ENCODE results near the gene RNF5. TPM values are rescaled to one million over a fixed set of nuclear protein-coding genes. Genes with fewer than 3 reads are reported as not detected.

The RNF5 gene
- total and polyA plus RNA-seq, 10 of the 15 experiments (the other 5 are each of a cell fraction or from before 2014, with no cell fraction given) = 31.4 to 114 (median 62.8) TPM

- no peak for TF ChIP-seq BCLAF1 (IDR thresholded peaks at IDR 0.05)
- TF ChIP-seq HDAC2 (IDR thresholded peaks at IDR 0.05) = no peak
- no peak for TF ChIP-seq NR2C2 (IDR thresholded peaks at IDR 0.05; ENCODE audit: borderline replicate concordance, control insufficient read depth, insufficient read length, low read depth)
- no peak for TF ChIP-seq ZNF217 (IDR thresholded peaks at IDR 0.05)
- TF ChIP-seq CUX1 (IDR thresholded peaks at IDR 0.05; ENCODE audit: insufficient replicate concordance, low read depth, low read length) = no peak
- TF ChIP-seq GABPA (IDR thresholded peaks at IDR 0.05; ENCODE audit: low read depth) = no peak
- TF ChIP-seq EGR1 (IDR thresholded peaks at IDR 0.05; ENCODE audit: borderline replicate concordance in 1 of 2, low read depth in 2 of 2, low read length in 2 of 2) = no peak
- peak in 1 of 2 experiments; percentile 48; a peak in 1 of 4 replicates for TF ChIP-seq BHLHE40 (IDR thresholded peaks at IDR 0.05; ENCODE audit: borderline replicate concordance in 1 of 2, low read depth in 2 of 2, low read length in 1 of 2)
- TF ChIP-seq MYC (IDR thresholded peaks at IDR 0.05; ENCODE audit: insufficient read depth, insufficient read length, insufficient replicate concordance, low read length, severe bottlenecking) = no peak
- peak; percentile 15; the same call in 1 of the 2 replicates for TF ChIP-seq TAF1 (IDR thresholded peaks at IDR 0.05; ENCODE audit: borderline replicate concordance, low read depth, low read length)
- peak; percentile 68; the same call in 1 of the 2 replicates for TF ChIP-seq TCF7 (IDR thresholded peaks at IDR 0.05; ENCODE audit: borderline replicate concordance)
- no peak for TF ChIP-seq MEF2A (IDR thresholded peaks at IDR 0.05; ENCODE audit: insufficient read depth, low read depth, low read length)
- TF ChIP-seq ATF7 (IDR thresholded peaks at IDR 0.05; ENCODE audit: low read depth) = peak; percentile 58
- no peak; the same call in none of the 2 replicates for TF ChIP-seq POLR2A (IDR thresholded peaks at IDR 0.05; ENCODE audit: low read depth, low read length)
- TF ChIP-seq MXI1 (IDR thresholded peaks at IDR 0.05; ENCODE audit: low read depth, low read length) = peak; percentile 93
- no peak for TF ChIP-seq BCL3 (IDR thresholded peaks at IDR 0.05; ENCODE audit: borderline replicate concordance, insufficient read depth, low read depth, low read length, poor library complexity, severe bottlenecking)
- TF ChIP-seq YBX1 (IDR thresholded peaks at IDR 0.05) = no peak
Measured at GRCh38 chr6:32177788-32178546, at the start of gene RNF5 (continued).

Measured in GM12878 (cell line).